GM21515 (cell line): ENCODE measurements around the gene TMCC3.
"Not testable (repeated sequence)": the region's sequence is repeated elsewhere in the genome, so short reads cannot be mapped to it uniquely, and the experiment has no call there.

ENCODE experiments used
- ATAC-seq: cut with Tn5 transposase; IDR thresholded peaks from one replicate; pipeline ENCODE4 v1.9.1; 2021; ENCODE audit not compliant: unreplicated experiment

The TMCC3 gene

GRCh38 chr12:94575645-94576403, 74.5 kb downstream of the TMCC3 start:
- ATAC-seq = no peak

- ATAC-seq = no peak
Measured at GRCh38 chr12:94575024-94575423, 75.3 kb downstream of the TMCC3 start.

- no peak for ATAC-seq
Measured at GRCh38 chr12:94571556-94571955, 78.8 kb downstream of the TMCC3 start.

- no peak for ATAC-seq
Measured at GRCh38 chr12:94570161-94570560, 80.2 kb downstream of the TMCC3 start.

- no peak for ATAC-seq
Measured at GRCh38 chr12:94567761-94568160, 82.6 kb downstream of the TMCC3 start.

GRCh38 chr12:94566345-94566744, 84.0 kb downstream of the TMCC3 start:
- no peak for ATAC-seq

- ATAC-seq = no peak
Measured at GRCh38 chr12:94565683-94566082, 84.7 kb downstream of the TMCC3 start.

GRCh38 chr12:94563286-94563685, 87.1 kb downstream of the TMCC3 start:
- ATAC-seq = no peak

GRCh38 chr12:94561943-94562411, 88.4 kb downstream of the TMCC3 start:
- ATAC-seq = peak; percentile 86

- peak; percentile 62 for ATAC-seq
Measured at GRCh38 chr12:94560431-94561221, 89.7 kb downstream of the TMCC3 start.

GRCh38 chr12:94558612-94559011, 91.7 kb downstream of the TMCC3 start:
- no peak for ATAC-seq

- ATAC-seq = no peak
Measured at GRCh38 chr12:94557746-94558295, 92.5 kb downstream of the TMCC3 start.

- ATAC-seq = no peak
Measured at GRCh38 chr12:94555687-94556086, 94.7 kb downstream of the TMCC3 start.

- no peak for ATAC-seq
Measured at GRCh38 chr12:94553875-94554274, 96.5 kb downstream of the TMCC3 start.

GRCh38 chr12:94553130-94553519, 97.2 kb downstream of the TMCC3 start:
- ATAC-seq = no peak

GRCh38 chr12:94551810-94552209, 98.5 kb downstream of the TMCC3 start:
- no peak for ATAC-seq

- ATAC-seq = no peak
Measured at GRCh38 chr12:94550964-94551363, 99.4 kb downstream of the TMCC3 start.

GRCh38 chr12:94548833-94549232, 101.5 kb downstream of the TMCC3 start:
- not testable (repeated sequence) for ATAC-seq

- ATAC-seq = peak; percentile 76
Measured at GRCh38 chr12:94545935-94546771, 104.2 kb downstream of the TMCC3 start.

GRCh38 chr12:94544355-94544754, 106.0 kb downstream of the TMCC3 start:
- no peak for ATAC-seq

- no peak for ATAC-seq
Measured at GRCh38 chr12:94538318-94538717, 112.0 kb downstream of the TMCC3 start.
